NCI-H446 treated with DMSO at 0.1 percent for 48 hours (cell line): Measurements from ENCODE around the gene ANKRD36B.
"Not testable (repeated sequence)": the region's sequence is repeated elsewhere in the genome, so short reads cannot be mapped to it uniquely, and the experiment has no call there.

ENCODE experiments used
- DNase-seq: peaks from one replicate; lab custom pipeline; 2025; lab: John Stamatoyannopoulos, UW

Gene ANKRD36B

GRCh38 chr2:97549058-97549457 lies 40.6 kb downstream of the ANKRD36B start:
- DNase-seq, result not testable (repeated sequence)

- not testable (repeated sequence) for DNase-seq
Measured at GRCh38 chr2:97548536-97548935, 41.1 kb downstream of the ANKRD36B start.

- DNase-seq, result no peak
Measured at GRCh38 chr2:97546711-97547110, 43.0 kb downstream of the ANKRD36B start.

- not testable (repeated sequence) for DNase-seq
Measured at GRCh38 chr2:97544911-97545310, 44.8 kb downstream of the ANKRD36B start.

- DNase-seq, result not testable (repeated sequence)
Measured at GRCh38 chr2:97525904-97526303, 63.8 kb downstream of the ANKRD36B start.

- DNase-seq, result not testable (repeated sequence)
Measured at GRCh38 chr2:97523816-97524215, 65.9 kb downstream of the ANKRD36B start.

- not testable (repeated sequence) for DNase-seq
Measured at GRCh38 chr2:97522916-97523555, 66.6 kb downstream of the ANKRD36B start.

- not testable (repeated sequence) for DNase-seq
Measured at GRCh38 chr2:97495651-97496050, 94.0 kb downstream of the ANKRD36B start.

GRCh38 chr2:97490141-97490540 lies 99.5 kb downstream of the ANKRD36B start:
- DNase-seq, result not testable (repeated sequence)
